Stimulated activated CD4-positive, alpha-beta T cell treated with anti-CD3 and anti-CD28 coated beads, TNF-alpha, amount 100 ng/mL, for 48 hours (primary cell): Measurements from ENCODE around the gene GAREM2.

Experiments
- DNase-seq, 3 donors: peaks; one replicate each; pipeline ENCODE4 v3.0.0-alpha.2; 2020; ENCODE audit warnings: low read depth in 3 of 3

The GAREM2 gene

GRCh38 chr2:26237868-26238267 lies 65.0 kb downstream of the GAREM2 start:
- DNase-seq, result no peak

GRCh38 chr2:26238311-26238958 lies 65.5 kb downstream of the GAREM2 start:
- no peak for DNase-seq
